ENCODE results near the gene PPP1R12C. TPM values are rescaled to one million over a fixed set of nuclear protein-coding genes. Genes with fewer than 3 reads are reported as not detected.
A peak's percentile ranks its signal among the peaks of the same experiment; 100 is the strongest.

Gene PPP1R12C
- total RNA-seq, 1 experiment from 2014 or later = 92.3 TPM

DNA sequence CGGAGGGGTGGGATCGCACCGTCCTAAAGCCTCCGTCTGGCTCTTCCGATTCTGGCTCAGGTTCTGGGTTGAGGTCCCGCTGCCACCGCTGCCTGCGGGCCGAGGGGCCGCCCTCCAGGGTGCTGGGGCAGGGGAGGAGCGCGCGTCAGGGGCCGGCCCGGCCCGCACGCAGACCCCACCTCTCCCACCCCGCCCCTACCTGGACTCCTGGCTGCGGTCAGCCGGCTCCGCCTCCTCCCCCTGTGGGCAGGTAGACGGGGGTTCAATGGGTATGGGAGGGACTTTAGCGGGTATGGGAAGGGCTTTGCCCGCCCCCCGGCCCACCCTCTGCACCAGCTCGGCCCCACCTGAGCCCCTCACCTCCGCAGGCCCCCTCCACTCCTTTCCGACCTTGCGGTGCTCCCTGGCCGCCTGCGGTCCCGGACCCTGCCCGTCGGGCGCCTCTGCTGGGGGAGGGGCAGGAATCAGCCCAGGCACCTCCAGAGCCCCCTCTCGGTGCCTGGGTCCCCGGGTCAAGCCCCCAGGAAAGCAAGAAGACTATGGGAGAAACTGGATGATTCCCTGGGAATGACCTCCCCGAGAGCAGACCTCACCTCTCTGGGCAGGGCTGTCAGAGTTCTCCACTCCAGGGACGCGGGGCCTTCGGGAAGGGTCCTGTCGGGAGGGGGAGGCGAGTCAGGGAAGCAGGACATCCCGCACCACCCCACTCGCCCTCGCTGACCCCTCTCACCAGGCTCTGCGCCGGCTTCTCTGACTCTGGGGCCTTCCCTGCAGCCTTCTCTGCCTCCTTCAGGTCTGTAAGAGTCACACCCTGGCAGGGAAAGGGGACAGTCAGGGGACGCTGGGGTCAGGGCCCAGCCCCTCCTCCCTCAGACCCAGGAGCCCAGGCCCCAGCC lies 24.8 kb downstream of the PPP1R12C start (continued):
- TF ChIP-seq ZNF232 (CRISPR knock-in tag; IDR thresholded peaks at IDR 0.05) (0 out of 2 replicates have a peak, but pooled peaks have one; percentile 48), IRF2 (CRISPR knock-in tag; IDR thresholded peaks at IDR 0.05; ENCODE audit: borderline replicate concordance, low read depth) (no peak)
- TF ChIP-seq, protein P1, sequence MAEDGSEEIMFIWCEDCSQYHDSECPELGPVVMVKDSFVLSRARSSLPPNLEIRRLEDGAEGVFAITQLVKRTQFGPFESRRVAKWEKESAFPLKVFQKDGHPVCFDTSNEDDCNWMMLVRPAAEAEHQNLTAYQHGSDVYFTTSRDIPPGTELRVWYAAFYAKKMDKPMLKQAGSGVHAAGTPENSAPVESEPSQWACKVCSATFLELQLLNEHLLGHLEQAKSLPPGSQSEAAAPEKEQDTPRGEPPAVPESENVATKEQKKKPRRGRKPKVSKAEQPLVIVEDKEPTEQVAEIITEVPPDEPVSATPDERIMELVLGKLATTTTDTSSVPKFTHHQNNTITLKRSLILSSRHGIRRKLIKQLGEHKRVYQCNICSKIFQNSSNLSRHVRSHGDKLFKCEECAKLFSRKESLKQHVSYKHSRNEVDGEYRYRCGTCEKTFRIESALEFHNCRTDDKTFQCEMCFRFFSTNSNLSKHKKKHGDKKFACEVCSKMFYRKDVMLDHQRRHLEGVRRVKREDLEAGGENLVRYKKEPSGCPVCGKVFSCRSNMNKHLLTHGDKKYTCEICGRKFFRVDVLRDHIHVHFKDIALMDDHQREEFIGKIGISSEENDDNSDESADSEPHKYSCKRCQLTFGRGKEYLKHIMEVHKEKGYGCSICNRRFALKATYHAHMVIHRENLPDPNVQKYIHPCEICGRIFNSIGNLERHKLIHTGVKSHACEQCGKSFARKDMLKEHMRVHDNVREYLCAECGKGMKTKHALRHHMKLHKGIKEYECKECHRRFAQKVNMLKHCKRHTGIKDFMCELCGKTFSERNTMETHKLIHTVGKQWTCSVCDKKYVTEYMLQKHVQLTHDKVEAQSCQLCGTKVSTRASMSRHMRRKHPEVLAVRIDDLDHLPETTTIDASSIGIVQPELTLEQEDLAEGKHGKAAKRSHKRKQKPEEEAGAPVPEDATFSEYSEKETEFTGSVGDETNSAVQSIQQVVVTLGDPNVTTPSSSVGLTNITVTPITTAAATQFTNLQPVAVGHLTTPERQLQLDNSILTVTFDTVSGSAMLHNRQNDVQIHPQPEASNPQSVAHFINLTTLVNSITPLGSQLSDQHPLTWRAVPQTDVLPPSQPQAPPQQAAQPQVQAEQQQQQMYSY (CRISPR knock-in tag; IDR thresholded peaks at IDR 0.05) = no peak
- TF ChIP-seq, protein P2, sequence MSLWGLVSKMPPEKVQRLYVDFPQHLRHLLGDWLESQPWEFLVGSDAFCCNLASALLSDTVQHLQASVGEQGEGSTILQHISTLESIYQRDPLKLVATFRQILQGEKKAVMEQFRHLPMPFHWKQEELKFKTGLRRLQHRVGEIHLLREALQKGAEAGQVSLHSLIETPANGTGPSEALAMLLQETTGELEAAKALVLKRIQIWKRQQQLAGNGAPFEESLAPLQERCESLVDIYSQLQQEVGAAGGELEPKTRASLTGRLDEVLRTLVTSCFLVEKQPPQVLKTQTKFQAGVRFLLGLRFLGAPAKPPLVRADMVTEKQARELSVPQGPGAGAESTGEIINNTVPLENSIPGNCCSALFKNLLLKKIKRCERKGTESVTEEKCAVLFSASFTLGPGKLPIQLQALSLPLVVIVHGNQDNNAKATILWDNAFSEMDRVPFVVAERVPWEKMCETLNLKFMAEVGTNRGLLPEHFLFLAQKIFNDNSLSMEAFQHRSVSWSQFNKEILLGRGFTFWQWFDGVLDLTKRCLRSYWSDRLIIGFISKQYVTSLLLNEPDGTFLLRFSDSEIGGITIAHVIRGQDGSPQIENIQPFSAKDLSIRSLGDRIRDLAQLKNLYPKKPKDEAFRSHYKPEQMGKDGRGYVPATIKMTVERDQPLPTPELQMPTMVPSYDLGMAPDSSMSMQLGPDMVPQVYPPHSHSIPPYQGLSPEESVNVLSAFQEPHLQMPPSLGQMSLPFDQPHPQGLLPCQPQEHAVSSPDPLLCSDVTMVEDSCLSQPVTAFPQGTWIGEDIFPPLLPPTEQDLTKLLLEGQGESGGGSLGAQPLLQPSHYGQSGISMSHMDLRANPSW (CRISPR knock-in tag; conservative IDR thresholded peaks at IDR 0.05; ENCODE audit: low read depth) = no peak
- TF ChIP-seq, protein P3, sequence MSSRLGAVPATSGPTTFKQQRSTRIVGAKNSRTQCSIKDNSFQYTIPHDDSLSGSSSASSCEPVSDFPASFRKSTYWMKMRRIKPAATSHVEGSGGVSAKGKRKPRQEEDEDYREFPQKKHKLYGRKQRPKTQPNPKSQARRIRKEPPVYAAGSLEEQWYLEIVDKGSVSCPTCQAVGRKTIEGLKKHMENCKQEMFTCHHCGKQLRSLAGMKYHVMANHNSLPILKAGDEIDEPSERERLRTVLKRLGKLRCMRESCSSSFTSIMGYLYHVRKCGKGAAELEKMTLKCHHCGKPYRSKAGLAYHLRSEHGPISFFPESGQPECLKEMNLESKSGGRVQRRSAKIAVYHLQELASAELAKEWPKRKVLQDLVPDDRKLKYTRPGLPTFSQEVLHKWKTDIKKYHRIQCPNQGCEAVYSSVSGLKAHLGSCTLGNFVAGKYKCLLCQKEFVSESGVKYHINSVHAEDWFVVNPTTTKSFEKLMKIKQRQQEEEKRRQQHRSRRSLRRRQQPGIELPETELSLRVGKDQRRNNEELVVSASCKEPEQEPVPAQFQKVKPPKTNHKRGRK (CRISPR knock-in tag; IDR thresholded peaks at IDR 0.05; ENCODE audit: borderline replicate concordance) = no peak
- TF ChIP-seq, protein P4, sequence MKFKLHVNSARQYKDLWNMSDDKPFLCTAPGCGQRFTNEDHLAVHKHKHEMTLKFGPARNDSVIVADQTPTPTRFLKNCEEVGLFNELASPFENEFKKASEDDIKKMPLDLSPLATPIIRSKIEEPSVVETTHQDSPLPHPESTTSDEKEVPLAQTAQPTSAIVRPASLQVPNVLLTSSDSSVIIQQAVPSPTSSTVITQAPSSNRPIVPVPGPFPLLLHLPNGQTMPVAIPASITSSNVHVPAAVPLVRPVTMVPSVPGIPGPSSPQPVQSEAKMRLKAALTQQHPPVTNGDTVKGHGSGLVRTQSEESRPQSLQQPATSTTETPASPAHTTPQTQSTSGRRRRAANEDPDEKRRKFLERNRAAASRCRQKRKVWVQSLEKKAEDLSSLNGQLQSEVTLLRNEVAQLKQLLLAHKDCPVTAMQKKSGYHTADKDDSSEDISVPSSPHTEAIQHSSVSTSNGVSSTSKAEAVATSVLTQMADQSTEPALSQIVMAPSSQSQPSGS (CRISPR knock-in tag; IDR thresholded peaks at IDR 0.05; ENCODE audit: borderline replicate concordance, low read depth) = no peak

DNA sequence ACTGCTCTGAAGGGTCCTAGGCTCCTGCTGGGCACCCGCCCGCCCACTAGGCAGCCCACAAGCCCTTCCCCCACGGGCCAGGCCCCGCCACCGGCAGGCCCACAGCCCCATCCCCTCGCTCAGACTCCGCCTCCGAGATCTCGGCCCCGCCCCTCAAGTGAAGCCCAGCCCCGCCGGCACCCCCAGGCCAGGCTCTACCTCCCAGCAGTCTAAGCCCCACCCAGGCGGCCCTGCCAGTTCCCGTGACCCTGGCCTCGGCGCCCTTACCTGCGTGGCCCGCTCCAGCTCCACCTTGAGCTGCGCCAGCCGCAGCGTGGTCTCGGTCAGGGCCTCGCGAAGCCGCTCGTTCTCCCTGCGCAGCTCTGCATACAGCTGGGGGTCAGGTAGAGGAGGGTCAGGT lies 25.5 kb downstream of the PPP1R12C start:
- peaks cover 34% of the 10 kb centered on the region for H3K4me1 Mint-ChIP-seq
- no peaks in the 10 kb centered on the region for H3K9me3 Mint-ChIP-seq
- ATAC-seq (peak; percentile 66), DNase-seq (ENCODE audit: low spot score) (peak; percentile 93)
- peaks cover 15% of the 10 kb centered on the region for H3K36me3 Mint-ChIP-seq
- ChIA-PET CTCF (interaction anchor here (0.7 to 1.4 kb wide), 2 partner anchors 68 to 74 kb away, joined by 3 to 4 read pairs; partner anchors contain the start of gene DNAAF3), POLR2A (no interaction called here)
- H3K27me3 Mint-ChIP-seq (ENCODE audit: low read depth) = peaks cover 13% of the 10 kb centered on the region
- H3K4me3 Mint-ChIP-seq = peak overlapping the region; percentile 58
- TF ChIP-seq TP53 (CRISPR knock-in tag; IDR thresholded peaks at IDR 0.05) (0 out of 2 replicates have a peak, but pooled peaks have one; percentile 31), MYBL2 (CRISPR knock-in tag; IDR thresholded peaks at IDR 0.05) (peak; percentile 48; the same call in 1 of the 2 replicates), TEAD1 (CRISPR knock-in tag; IDR thresholded peaks at IDR 0.05) (no peak), FOXP1 (CRISPR knock-in tag; IDR thresholded peaks at IDR 0.05; ENCODE audit: borderline replicate concordance) (no peak; the same call in 1 of the 2 replicates), IRF2 (CRISPR knock-in tag; IDR thresholded peaks at IDR 0.05; ENCODE audit: borderline replicate concordance, low read depth) (0 out of 2 replicates have a peak, but pooled peaks have one; percentile 61), FOXK1 (CRISPR knock-in tag; IDR thresholded peaks at IDR 0.05) (0 out of 2 replicates have a peak, but pooled peaks have one; percentile 38), OVOL2 (CRISPR knock-in tag; IDR thresholded peaks at IDR 0.05; ENCODE audit: borderline replicate concordance) (no peak), CBFB (CRISPR knock-in tag; IDR thresholded peaks at IDR 0.05; ENCODE audit: low read depth) (0 out of 2 replicates have a peak, but pooled peaks have one; percentile 75), EMX1 (CRISPR knock-in tag; IDR thresholded peaks at IDR 0.05) (no peak), ZBTB21 (CRISPR knock-in tag; IDR thresholded peaks at IDR 0.05; ENCODE audit: borderline replicate concordance) (peak; percentile 11; the same call in 1 of the 2 replicates), SP1 (CRISPR knock-in tag; conservative IDR thresholded peaks at IDR 0.05) (peak; percentile 30; the same call in 1 of the 2 replicates), PRRX2 (CRISPR knock-in tag; IDR thresholded peaks at IDR 0.05) (no peak)
- TF ChIP-seq, protein P5, sequence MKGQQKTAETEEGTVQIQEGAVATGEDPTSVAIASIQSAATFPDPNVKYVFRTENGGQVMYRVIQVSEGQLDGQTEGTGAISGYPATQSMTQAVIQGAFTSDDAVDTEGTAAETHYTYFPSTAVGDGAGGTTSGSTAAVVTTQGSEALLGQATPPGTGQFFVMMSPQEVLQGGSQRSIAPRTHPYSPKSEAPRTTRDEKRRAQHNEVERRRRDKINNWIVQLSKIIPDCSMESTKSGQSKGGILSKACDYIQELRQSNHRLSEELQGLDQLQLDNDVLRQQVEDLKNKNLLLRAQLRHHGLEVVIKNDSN (CRISPR knock-in tag; IDR thresholded peaks at IDR 0.05) = 0 out of 2 replicates have a peak, but pooled peaks have one; percentile 32
- TF ChIP-seq, protein P6, sequence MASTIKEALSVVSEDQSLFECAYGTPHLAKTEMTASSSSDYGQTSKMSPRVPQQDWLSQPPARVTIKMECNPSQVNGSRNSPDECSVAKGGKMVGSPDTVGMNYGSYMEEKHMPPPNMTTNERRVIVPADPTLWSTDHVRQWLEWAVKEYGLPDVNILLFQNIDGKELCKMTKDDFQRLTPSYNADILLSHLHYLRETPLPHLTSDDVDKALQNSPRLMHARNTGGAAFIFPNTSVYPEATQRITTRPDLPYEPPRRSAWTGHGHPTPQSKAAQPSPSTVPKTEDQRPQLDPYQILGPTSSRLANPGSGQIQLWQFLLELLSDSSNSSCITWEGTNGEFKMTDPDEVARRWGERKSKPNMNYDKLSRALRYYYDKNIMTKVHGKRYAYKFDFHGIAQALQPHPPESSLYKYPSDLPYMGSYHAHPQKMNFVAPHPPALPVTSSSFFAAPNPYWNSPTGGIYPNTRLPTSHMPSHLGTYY (CRISPR knock-in tag; IDR thresholded peaks at IDR 0.05) = no peak
- TF ChIP-seq, protein P7, sequence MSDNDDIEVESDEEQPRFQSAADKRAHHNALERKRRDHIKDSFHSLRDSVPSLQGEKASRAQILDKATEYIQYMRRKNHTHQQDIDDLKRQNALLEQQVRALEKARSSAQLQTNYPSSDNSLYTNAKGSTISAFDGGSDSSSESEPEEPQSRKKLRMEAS (CRISPR knock-in tag; IDR thresholded peaks at IDR 0.05) = peak; percentile 37; the same call in 1 of the 2 replicates
- TF ChIP-seq, protein P8, sequence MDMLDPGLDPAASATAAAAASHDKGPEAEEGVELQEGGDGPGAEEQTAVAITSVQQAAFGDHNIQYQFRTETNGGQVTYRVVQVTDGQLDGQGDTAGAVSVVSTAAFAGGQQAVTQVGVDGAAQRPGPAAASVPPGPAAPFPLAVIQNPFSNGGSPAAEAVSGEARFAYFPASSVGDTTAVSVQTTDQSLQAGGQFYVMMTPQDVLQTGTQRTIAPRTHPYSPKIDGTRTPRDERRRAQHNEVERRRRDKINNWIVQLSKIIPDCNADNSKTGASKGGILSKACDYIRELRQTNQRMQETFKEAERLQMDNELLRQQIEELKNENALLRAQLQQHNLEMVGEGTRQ (CRISPR knock-in tag; IDR thresholded peaks at IDR 0.05) = peak; percentile 65
- H3K27ac Mint-ChIP-seq = no peak overlapping the region

Data from WTC11 (cell line).